Effector CD4-positive, alpha-beta T cell (primary cell): Measurements from ENCODE around the gene HOXB5.

Experiments
- DNase-seq: peaks from one replicate; pipeline ENCODE4 v3.0.0-alpha.2; 2020

The HOXB5 gene

GRCh38 chr17:48601539-48602425 is 8.2 kb upstream of the HOXB5 start:
- no peak for DNase-seq

GRCh38 chr17:48601207-48601538 is 7.6 kb upstream of the HOXB5 start:
- no peak for DNase-seq

GRCh38 chr17:48600244-48601098 is 6.9 kb upstream of the HOXB5 start:
- no peak for DNase-seq

GRCh38 chr17:48599354-48599753 is 5.8 kb upstream of the HOXB5 start:
- no peak for DNase-seq

GRCh38 chr17:48598736-48599135 is 5.2 kb upstream of the HOXB5 start:
- DNase-seq: no peak

GRCh38 chr17:48597778-48598631 is 4.4 kb upstream of the HOXB5 start:
- no peak for DNase-seq

GRCh38 chr17:48597528-48597777 is 3.9 kb upstream of the HOXB5 start:
- DNase-seq: no peak

- no peak for DNase-seq
These were observed 3.4 kb upstream of the HOXB5 start for GRCh38 chr17:48596735-48597527.

GRCh38 chr17:48596000-48596734 is 2.6 kb upstream of the HOXB5 start:
- no peak for DNase-seq

- no peak for DNase-seq
These were observed 1.9 kb upstream of the HOXB5 start for GRCh38 chr17:48595278-48595999.

GRCh38 chr17:48594538-48595277 is 1.1 kb upstream of the HOXB5 start:
- no peak for DNase-seq

GRCh38 chr17:48593840-48594537 is 410 bp upstream of the HOXB5 start:
- peak; percentile 77 for DNase-seq

- no peak for DNase-seq
These were observed 1.0 kb downstream of the HOXB5 start for GRCh38 chr17:48592577-48592976.

GRCh38 chr17:48592057-48592514 is 1.5 kb downstream of the HOXB5 start:
- DNase-seq: no peak

- DNase-seq: no peak
These were observed 2.1 kb downstream of the HOXB5 start for GRCh38 chr17:48591255-48592056.

GRCh38 chr17:48590607-48591161 is 2.9 kb downstream of the HOXB5 start:
- DNase-seq: no peak

- DNase-seq: no peak
These were observed 3.6 kb downstream of the HOXB5 start, which contains the start of gene HOXB3 for GRCh38 chr17:48589831-48590606. Gene HOXB3 (minus strand): TSS chr17:48590241. CDS start chr17:48552474, 37,767 bp downstream.
